Measurements from ENCODE around the gene DOK6.

DOK6 gene

GRCh38 chr18:69680123-69680522 lies 279.4 kb downstream of the DOK6 start:
- no peak for DNase-seq (ENCODE audit: insufficient read length, low spot score)
- TF ChIP-seq CTCF (IDR thresholded peaks at IDR 0.05; ENCODE audit: insufficient read depth, missing control alignments): no peak
- no peak for FAIRE-seq

- no peak for FAIRE-seq
- DNase-seq (ENCODE audit: insufficient read length, low spot score): no peak
- no peak for TF ChIP-seq CTCF (IDR thresholded peaks at IDR 0.05; ENCODE audit: insufficient read depth, missing control alignments)
Measured at GRCh38 chr18:69683176-69683575, 282.5 kb downstream of the DOK6 start.

GRCh38 chr18:69684789-69685188 lies 284.1 kb downstream of the DOK6 start:
- no peak for TF ChIP-seq CTCF (IDR thresholded peaks at IDR 0.05; ENCODE audit: insufficient read depth, missing control alignments)
- no peak for DNase-seq (ENCODE audit: insufficient read length, low spot score)
- no peak for FAIRE-seq

GRCh38 chr18:69686861-69687260 lies 286.2 kb downstream of the DOK6 start:
- no peak for FAIRE-seq
- TF ChIP-seq CTCF (IDR thresholded peaks at IDR 0.05; ENCODE audit: insufficient read depth, missing control alignments): no peak
- DNase-seq (ENCODE audit: insufficient read length, low spot score): no peak

- no peak for TF ChIP-seq CTCF (IDR thresholded peaks at IDR 0.05; ENCODE audit: insufficient read depth, missing control alignments)
Measured at GRCh38 chr18:69689121-69689759, 288.6 kb downstream of the DOK6 start.

GRCh38 chr18:69691008-69691760 lies 290.5 kb downstream of the DOK6 start:
- DNase-seq (ENCODE audit: insufficient read length, low spot score): no peak
- no peak for TF ChIP-seq CTCF (IDR thresholded peaks at IDR 0.05; ENCODE audit: insufficient read depth, missing control alignments)
- no peak for FAIRE-seq

More at GRCh38 chr18:69689121-69689759, 288.6 kb downstream of the DOK6 start:
- FAIRE-seq (no peak), DNase-seq (ENCODE audit: insufficient read length, low spot score) (no peak)

- TF ChIP-seq CTCF (IDR thresholded peaks at IDR 0.05; ENCODE audit: insufficient read depth, missing control alignments): no peak
- DNase-seq (ENCODE audit: insufficient read length, low spot score) (no peak), FAIRE-seq (no peak)
Measured at GRCh38 chr18:69697069-69697468, 296.4 kb downstream of the DOK6 start.

Measured in D721Med (cell line).